ENCODE data around the gene C1orf105. TPM values are rescaled to one million over a fixed set of nuclear protein-coding genes. Genes with fewer than 3 reads are reported as not detected.
A peak's percentile ranks its signal among the peaks of the same experiment; 100 is the strongest.

C1orf105 gene
- total RNA-seq, 1 donor from 2014 or later, result not detected

DNA sequence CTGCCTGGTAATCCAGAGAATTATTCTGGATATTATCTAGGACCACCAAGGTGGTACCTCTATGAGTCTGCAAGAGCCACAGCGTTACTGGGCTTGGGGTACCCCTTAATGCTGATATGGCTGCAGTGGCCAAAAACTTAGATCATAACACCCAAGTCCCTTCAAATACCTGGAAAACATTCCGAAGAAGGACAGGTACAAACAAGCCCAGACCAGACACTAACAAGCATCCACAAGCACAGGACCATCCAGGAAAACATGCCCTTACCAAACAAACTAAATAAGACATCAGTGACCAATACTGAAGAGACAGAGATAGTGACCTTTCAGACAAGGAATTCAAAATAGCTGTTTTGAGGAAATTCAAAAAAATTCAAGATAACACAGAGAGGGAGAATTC lies 2.9 kb downstream of the C1orf105 start:
- no peak for DNase-seq (ENCODE audit: low spot score)
- Mint-ChIP-seq H3K27ac (ENCODE audit: unreplicated experiment) (no peak overlapping the region), H3K36me3 (ENCODE audit: low read depth) (peaks cover 2% of the 10 kb centered on the region), H3K9me3 (ENCODE audit: low read depth) (no peaks in the 10 kb centered on the region), H3K4me3 (ENCODE audit: unreplicated experiment) (no peak overlapping the region), H3K4me1 (ENCODE audit: low read depth) (peaks cover 7% of the 10 kb centered on the region), H3K27me3 (ENCODE audit: low read depth) (no peaks in the 10 kb centered on the region)
- no peak for TF ChIP-seq CTCF (IDR thresholded peaks at IDR 0.05)

DNA sequence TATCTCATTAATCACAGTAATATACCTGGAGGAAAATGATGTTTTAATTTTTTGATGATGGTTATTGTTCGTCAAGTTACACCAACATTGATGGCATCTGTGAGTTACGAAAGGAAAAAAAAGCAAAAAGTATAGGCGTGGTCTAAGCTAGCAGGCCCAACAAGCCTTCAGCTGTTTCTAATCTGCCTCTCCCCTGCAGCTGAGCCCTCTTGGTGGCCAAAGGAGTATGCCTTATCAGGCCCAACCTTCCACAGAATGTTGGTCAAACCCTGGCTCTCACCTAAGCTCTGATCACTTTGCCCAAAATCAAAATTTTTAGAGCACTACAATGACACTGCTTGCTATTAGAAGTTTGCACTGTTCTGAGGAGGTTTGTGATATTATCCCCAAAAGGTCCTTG lies 4.9 kb downstream of the C1orf105 start:
- no peak for DNase-seq (ENCODE audit: low spot score)
- H3K27ac Mint-ChIP-seq (ENCODE audit: unreplicated experiment), result no peak overlapping the region
- no peaks in the 10 kb centered on the region for H3K36me3 Mint-ChIP-seq (ENCODE audit: low read depth)
- TF ChIP-seq CTCF (IDR thresholded peaks at IDR 0.05), result no peak
- peaks cover 14% of the 10 kb centered on the region for H3K4me1 Mint-ChIP-seq (ENCODE audit: low read depth)
- no peaks in the 10 kb centered on the region for H3K9me3 Mint-ChIP-seq (ENCODE audit: low read depth)
- no peaks in the 10 kb centered on the region for H3K27me3 Mint-ChIP-seq (ENCODE audit: low read depth)
- no peak overlapping the region for H3K4me3 Mint-ChIP-seq (ENCODE audit: unreplicated experiment)

GRCh38 chr1:172427191-172427590 lies 6.7 kb downstream of the C1orf105 start:
- TF ChIP-seq CTCF (IDR thresholded peaks at IDR 0.05), result no peak

GRCh38 chr1:172429331-172430127 lies 9.0 kb downstream of the C1orf105 start:
- H3K27me3 Mint-ChIP-seq (ENCODE audit: low read depth), result no peaks in the 10 kb centered on the region
- no peak for DNase-seq (ENCODE audit: low spot score)
- H3K27ac Mint-ChIP-seq (ENCODE audit: unreplicated experiment), result no peak overlapping the region
- no peaks in the 10 kb centered on the region for H3K36me3 Mint-ChIP-seq (ENCODE audit: low read depth)
- H3K4me1 Mint-ChIP-seq (ENCODE audit: low read depth), result peaks cover 7% of the 10 kb centered on the region
- H3K9me3 Mint-ChIP-seq (ENCODE audit: low read depth), result peaks cover 6% of the 10 kb centered on the region
- no peak overlapping the region for H3K4me3 Mint-ChIP-seq (ENCODE audit: unreplicated experiment)
- TF ChIP-seq CTCF (IDR thresholded peaks at IDR 0.05), result peak; percentile 96

More at GRCh38 chr1:172427191-172427590, 6.7 kb downstream of the C1orf105 start:
- Mint-ChIP-seq H3K4me3 (ENCODE audit: unreplicated experiment) (no peak overlapping the region), H3K9me3 (ENCODE audit: low read depth) (no peaks in the 10 kb centered on the region), H3K4me1 (ENCODE audit: low read depth) (peaks cover 7% of the 10 kb centered on the region), H3K36me3 (ENCODE audit: low read depth) (no peaks in the 10 kb centered on the region), H3K27ac (ENCODE audit: unreplicated experiment) (no peak overlapping the region), H3K27me3 (ENCODE audit: low read depth) (no peaks in the 10 kb centered on the region)
- DNase-seq (ENCODE audit: low spot score), result no peak

- Mint-ChIP-seq H3K4me3 (ENCODE audit: unreplicated experiment) (no peak overlapping the region), H3K27ac (ENCODE audit: unreplicated experiment) (no peak overlapping the region), H3K4me1 (ENCODE audit: low read depth) (peaks cover 7% of the 10 kb centered on the region), H3K9me3 (ENCODE audit: low read depth) (peaks cover 6% of the 10 kb centered on the region), H3K36me3 (ENCODE audit: low read depth) (no peaks in the 10 kb centered on the region), H3K27me3 (ENCODE audit: low read depth) (no peaks in the 10 kb centered on the region)
- no peak for DNase-seq (ENCODE audit: low spot score)
- no peak for TF ChIP-seq CTCF (IDR thresholded peaks at IDR 0.05)
Observed at GRCh38 chr1:172430128-172430454, 9.6 kb downstream of the C1orf105 start.

Data from chondrocyte (in vitro differentiated cells).